A549 (cell line): ENCODE data around the gene RIN3. TPM values are rescaled to one million over a fixed set of nuclear protein-coding genes. Genes with fewer than 3 reads are reported as not detected.

Experiments
- ATAC-seq, 2 experiments: fragments of 200-7000 bp in 1 of 2; fragments of >200 bp in 1 of 2; cut with Nextera tagmentation in 1 of 2; cut with Tn5 transposase in 1 of 2; 3 replicates each; pipeline versions ENCODE4 v1.8.0 to v1.9.1; 2018 to 2020; ENCODE audit warnings: mild to moderate bottlenecking in 1 of 2, moderate library complexity in 1 of 2
- CTCF ChIA-PET: fragments of 300-600 bp; sonication (Branson Sonifier 250); formaldehyde crosslinking; extraction: SDS; loops from one replicate; lab custom pipeline; 2021; ENCODE audit warnings: antibody characterized with exemption, inconsistent platforms; lab: Yijun Ruan, JAX
- POLR2A ChIA-PET: fragments of 350-600 bp; formaldehyde crosslinking; extraction: SDS; loops from one replicate; lab custom pipeline; 2021; ENCODE audit warnings: antibody characterized with exemption, inconsistent platforms; lab: Yijun Ruan, JAX
- DNase-seq, 2 experiments: peaks; one replicate each; pipeline versions ENCODE4 v3.0.0 to v3.0.0-alpha.2; 2011 to 2016; ENCODE audit warnings: low read depth in 1 of 2, low spot score in 1 of 2
- FAIRE-seq: peaks from 2 replicates; lab custom pipeline; 2011; peaks lifted over from hg19 to GRCh38; lab: Jason Lieb, UNC
- H3K27ac ChIP-seq, 2 experiments: fragments of >200 bp; sonication (Bioruptor Twin); formaldehyde crosslinking; 3 replicates each; pipeline ENCODE4 v1.5.1; 2016 to 2017
- H3K4me1 ChIP-seq: fragments of >200 bp; sonication (Bioruptor Twin); formaldehyde crosslinking; 3 replicates; pipeline ENCODE4 v1.6.1; 2016
- H3K4me2 ChIP-seq: fragments of >200 bp; sonication (Bioruptor Twin); formaldehyde crosslinking; 3 replicates; pipeline ENCODE4 v1.6.1; 2016
- H3K4me3 ChIP-seq: fragments of >200 bp; sonication (Bioruptor Twin); formaldehyde crosslinking; 3 replicates; pipeline ENCODE4 v1.5.1; 2016
- H3K9me3 ChIP-seq: fragments of >200 bp; sonication (Bioruptor Twin); formaldehyde crosslinking; 3 replicates; pipeline ENCODE4 v1.6.1; 2016
- BHLHE40 ChIP-seq: IDR thresholded peaks from 2 replicates; pipeline ENCODE4 v1.6.1; 2012; ENCODE audit warnings: low read depth, low read length, inconsistent platforms
- CBX8 ChIP-seq: fragments of 200-600 bp; sonication (generic); IDR thresholded peaks from 2 replicates; pipeline ENCODE4 v1.6.1; 2016
- CHD2 ChIP-seq: fragments of 150-350 bp; IDR thresholded peaks from 2 replicates; pipeline ENCODE4 v1.6.1; 2014; ENCODE audit warnings: low read length; ENCODE audit not compliant: partially characterized antibody
- CHD4 ChIP-seq: fragments of 200-600 bp; sonication (generic); IDR thresholded peaks from 2 replicates; pipeline ENCODE4 v1.6.1; 2016; ENCODE audit warnings: antibody characterized with exemption, mild to moderate bottlenecking, borderline replicate concordance
- FOSL2 ChIP-seq, 2 experiments: fragments of 450-650 bp in 1 of 2; fragments of >200 bp in 1 of 2; sonication (Bioruptor Twin) in 1 of 2; formaldehyde crosslinking; IDR thresholded peaks; 2 replicates each; pipeline versions ENCODE4 v1.5.0 to v1.6.1; 2016 to 2020; ENCODE audit warnings: mild to moderate bottlenecking in 1 of 2, moderate library complexity in 1 of 2
- HEYL ChIP-seq: fragments of 250-450 bp; sonication (Bioruptor Pico); IDR thresholded peaks from 2 replicates; pipeline ENCODE4 v1.8.0; 2021; ENCODE audit warnings: mild to moderate bottlenecking, moderate library complexity
- HOXA7 ChIP-seq: fragments of 250-450 bp; sonication (Bioruptor Pico); IDR thresholded peaks from 2 replicates; pipeline ENCODE4 v1.5.0; 2020; ENCODE audit warnings: mild to moderate bottlenecking, moderate library complexity
- JUN ChIP-seq, 2 experiments: fragments of >200 bp; sonication (Bioruptor Twin); formaldehyde crosslinking; IDR thresholded peaks; 2 replicates in 1 of 2; 3 replicates in 1 of 2; pipeline ENCODE4 v1.6.1; 2016 to 2017
- JUNB ChIP-seq: fragments of >200 bp; sonication (Bioruptor Twin); formaldehyde crosslinking; IDR thresholded peaks from 2 replicates; pipeline ENCODE4 v1.6.1; 2016
- KDM1A ChIP-seq: fragments of 200-600 bp; sonication (generic); IDR thresholded peaks from 2 replicates; pipeline ENCODE4 v1.6.1; 2016; ENCODE audit warnings: low read depth, mild to moderate bottlenecking
- KDM5A ChIP-seq: fragments of 200-600 bp; sonication (generic); IDR thresholded peaks from 2 replicates; pipeline ENCODE4 v1.6.1; 2016; ENCODE audit warnings: antibody characterized with exemption, mild to moderate bottlenecking
- MAFK ChIP-seq: fragments of 450-650 bp; IDR thresholded peaks from 2 replicates; pipeline ENCODE4 v1.6.1; 2014; ENCODE audit not compliant: partially characterized antibody
- MYC ChIP-seq: IDR thresholded peaks from 2 replicates; pipeline ENCODE4 v1.6.1; 2012; ENCODE audit warnings: mild to moderate bottlenecking, inconsistent platforms, low read length, improper control_type of control experiment, borderline replicate concordance
- NFE2L2 ChIP-seq: fragments of 150-350 bp; conservative IDR thresholded peaks from 2 replicates; pipeline ENCODE4 v1.6.1; 2014; ENCODE audit warnings: low read length
- PBX3 ChIP-seq: IDR thresholded peaks from 2 replicates; pipeline ENCODE4 v1.6.1; 2012
- POLR2A ChIP-seq: IDR thresholded peaks from 2 replicates; pipeline ENCODE4 v1.6.1; 2012; ENCODE audit warnings: mild to moderate bottlenecking, low read length
- RFX5 ChIP-seq: fragments of 450-650 bp; IDR thresholded peaks from 2 replicates; pipeline ENCODE4 v1.7.1; 2014; ENCODE audit warnings: antibody characterized with exemption, mild to moderate bottlenecking, moderate library complexity
- TFCP2L1 ChIP-seq: fragments of 250-450 bp; sonication (Bioruptor Pico); IDR thresholded peaks from 2 replicates; pipeline ENCODE4 v1.5.0; 2021; ENCODE audit warnings: mild to moderate bottlenecking
- TP53 ChIP-seq: fragments of 250-450 bp; sonication (Bioruptor Pico); IDR thresholded peaks from 2 replicates; pipeline ENCODE4 v1.5.0; 2021; ENCODE audit warnings: mild to moderate bottlenecking, moderate library complexity
- USF2 ChIP-seq: fragments of 450-650 bp; IDR thresholded peaks from 2 replicates; pipeline ENCODE4 v1.6.1; 2014; ENCODE audit warnings: antibody characterized with exemption
- ZC3H11A ChIP-seq: fragments of 450-650 bp; IDR thresholded peaks from 2 replicates; pipeline ENCODE4 v1.6.1; 2014; ENCODE audit warnings: antibody characterized with exemption, mild to moderate bottlenecking
- ZFP36 ChIP-seq: fragments of 450-650 bp; IDR thresholded peaks from 2 replicates; pipeline ENCODE4 v1.6.1; 2014; ENCODE audit warnings: borderline replicate concordance; ENCODE audit not compliant: partially characterized antibody
- ZNF302 ChIP-seq: fragments of 250-450 bp; sonication (Bioruptor Pico); IDR thresholded peaks from 2 replicates; pipeline ENCODE4 v1.9.0; 2021; ENCODE audit warnings: inconsistent platforms, mild to moderate bottlenecking, moderate library complexity
- ZSCAN20 ChIP-seq: fragments of 250-450 bp; sonication (Bioruptor Pico); IDR thresholded peaks from 2 replicates; pipeline ENCODE4 v1.8.0; 2022; ENCODE audit warnings: mild to moderate bottlenecking, moderate library complexity
- WGBS: methylation state at CpG from one replicate; pipeline ENCODE4 v1.1.6; 2017; ENCODE audit errors: missing lambda C conversion rate; 5-methylcytosine and 5-hydroxymethylcytosine counted together
- polyA plus RNA-seq, 4 experiments: library from polyadenylated mRNA; depleted of rRNA in 3 of 4; stranded (reverse); fragments of >200 nt; fragmentation: RNase III in 1 of 4; extraction: RNeasy Plus Mini Kit Qiagen cat#74134 plus additional on column Dnase treatment in 1 of 4; gene quantifications; 2 replicates in 3 of 4; 3 replicates in 1 of 4; pipeline ENCODE4 v1.2.3, GENCODE V29; 2011 to 2017

RIN3 gene
- polyA plus RNA-seq, 2 of the 4 experiments (the other 2 are of a cell fraction): 5.6 to 14.5 TPM

- TF ChIP-seq ZC3H11A (no peak), NFE2L2 (no peak), TP53 (no peak)
Measured at GRCh38 chr14:92663049-92663448, 149.5 kb downstream of the RIN3 start (continued).

DNA sequence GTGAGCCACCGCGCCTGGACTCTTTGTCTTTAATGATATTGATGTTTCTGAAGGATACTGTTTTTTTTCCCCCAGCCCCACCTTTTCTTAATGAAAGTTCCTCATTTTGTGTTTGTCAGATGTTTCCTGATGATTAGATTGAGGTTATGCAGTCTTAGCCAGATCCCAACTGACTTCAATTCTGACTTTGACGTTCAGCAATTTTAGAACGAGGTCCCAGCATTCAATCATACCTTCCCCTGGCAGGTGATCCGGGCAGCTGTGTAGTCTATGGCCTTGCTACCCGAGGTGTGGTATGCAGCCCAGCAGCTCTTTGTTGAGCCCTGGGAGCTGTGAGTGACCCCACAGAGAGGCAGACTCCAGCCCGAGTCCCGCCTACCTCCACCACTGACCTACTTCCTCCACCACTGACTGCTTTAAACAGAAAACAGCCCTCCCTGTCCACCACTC, 152.1 kb downstream of the RIN3 start:
- 92% methylated on average over 8 of the region's 8 CpGs for WGBS
- TF ChIP-seq CBX8 (no peak), TFCP2L1 (CRISPR knock-in tag) (no peak), MAFK (no peak), KDM5A (no peak), JUNB (no peak), TP53 (no peak), RFX5 (no peak), USF2 (no peak), ZSCAN20 (CRISPR knock-in tag) (no peak), CHD2 (no peak), HOXA7 (no peak), ZFP36 (no peak)
- Histone ChIP-seq H3K4me1 (0 out of 3 replicates have a peak, but pooled peaks cover 6% of the 10 kb centered on the region), H3K4me3 (no peak overlapping the region), H3K9me3 (no peaks in the 10 kb centered on the region), H3K4me2 (no peak overlapping the region), H3K27ac (no peak overlapping the region)
- DNase-seq (no peak), ATAC-seq (no peak), FAIRE-seq (no peak)
- ChIA-PET CTCF (interaction anchor here (0.6 kb wide), 2 partner anchors 205 to 427 kb away, joined by 3 read pairs; no protein-coding TSS in a partner anchor), POLR2A (no interaction called here)

GRCh38 chr14:92666251-92666650, 152.7 kb downstream of the RIN3 start:
- Histone ChIP-seq H3K9me3 (no peaks in the 10 kb centered on the region), H3K4me3 (no peak overlapping the region), H3K4me2 (no peak overlapping the region), H3K27ac (no peak overlapping the region), H3K4me1 (0 out of 3 replicates have a peak, but pooled peaks cover 6% of the 10 kb centered on the region)
- TF ChIP-seq HOXA7 (no peak), HEYL (CRISPR knock-in tag) (no peak), JUN (IDR thresholded peaks at IDR 0.05) (no peak), PBX3 (no peak), MYC (no peak), FOSL2 (IDR thresholded peaks at IDR 0.05) (no peak), FOSL2 (CRISPR knock-in tag; IDR thresholded peaks at IDR 0.05) (no peak), BHLHE40 (no peak), ZSCAN20 (CRISPR knock-in tag) (no peak), POLR2A (no peak)
- DNase-seq (no peak), FAIRE-seq (no peak), ATAC-seq (no peak)
- CTCF ChIA-PET: interaction anchor here (0.6 to 1.0 kb wide), 2 partner anchors 20 to 428 kb away, joined by 3 to 6 read pairs; no protein-coding TSS in a partner anchor
- POLR2A ChIA-PET: no interaction called here
- WGBS: 95% methylated on average over 9 of the region's 9 CpGs

DNA sequence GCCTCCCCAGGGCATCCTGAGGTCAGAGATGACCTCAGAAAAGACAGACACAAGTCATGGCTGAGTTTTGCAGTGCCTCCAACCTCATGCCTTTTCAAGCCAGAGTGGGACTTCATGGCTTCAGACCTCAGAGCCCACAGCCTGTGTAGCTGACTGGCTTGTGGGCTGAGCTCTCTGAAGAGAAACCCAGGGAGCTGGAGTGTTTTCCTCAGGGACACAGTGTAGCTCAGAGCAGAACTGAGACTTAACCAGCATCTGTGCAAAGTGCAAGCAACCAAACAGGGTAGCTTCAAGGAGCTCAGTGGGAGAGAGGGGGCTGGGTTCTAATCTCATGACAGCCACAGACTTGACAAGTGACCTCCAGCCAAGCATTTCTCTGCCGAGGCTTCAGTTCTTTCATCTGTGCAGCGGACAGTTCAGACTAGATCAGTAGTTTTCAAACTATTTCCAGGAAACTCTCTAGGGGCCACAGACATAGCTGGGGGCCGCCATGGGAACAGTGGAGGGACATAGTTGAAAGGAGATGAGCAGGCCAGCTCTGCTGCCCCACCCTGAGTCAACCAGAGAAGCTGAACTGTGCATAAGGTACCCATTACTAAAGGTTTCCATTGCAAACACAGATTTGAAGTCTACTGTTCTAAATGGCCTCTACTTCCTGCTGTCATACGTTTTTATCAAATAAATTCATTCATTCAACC, 154.8 kb downstream of the RIN3 start:
- Histone ChIP-seq H3K9me3 (no peaks in the 10 kb centered on the region), H3K4me2 (no peak overlapping the region), H3K4me1 (0 out of 3 replicates have a peak, but pooled peaks cover 6% of the 10 kb centered on the region), H3K4me3 (no peak overlapping the region), H3K27ac (no peak overlapping the region)
- DNase-seq (no peak), FAIRE-seq (no peak), ATAC-seq (no peak)
- CTCF ChIA-PET: interaction anchor here (1.1 to 1.2 kb wide), 2 partner anchors 18 to 25 kb away, joined by 3 to 6 read pairs; no protein-coding TSS in a partner anchor
- 83% methylated on average over 4 of the region's 4 CpGs for WGBS
- POLR2A ChIA-PET: no interaction called here
- TF ChIP-seq KDM1A: no peak
- no peak for TF ChIP-seq MAFK
- TF ChIP-seq CHD2: no peak
- no peak for TF ChIP-seq HEYL (CRISPR knock-in tag)
- no peak for TF ChIP-seq CBX8
- TF ChIP-seq CHD4: no peak
- no peak for TF ChIP-seq ZSCAN20 (CRISPR knock-in tag)
- TF ChIP-seq ZNF302 (CRISPR knock-in tag): no peak
- TF ChIP-seq HOXA7: no peak
- TF ChIP-seq RFX5: no peak
- TF ChIP-seq, all 56 proteins: peak for 0
